ENCODE data around the gene MYO18A.
A peak's percentile ranks its signal among the peaks of the same experiment; 100 is the strongest.
"Not testable (repeated sequence)": the region's sequence is repeated elsewhere in the genome, so short reads cannot be mapped to it uniquely, and the experiment has no call there.

MYO18A gene

GRCh38 chr17:29180034-29180787 lies at the start of gene MYO18A:
MYO18A (minus strand) TSS chr17:29180398; CDS start chr17:29166940, 13,458 bp downstream.
- H3K4me3 ChIP-seq (ENCODE audit: low read depth, low read length), result peak within 1 kb of the TSS; percentile 68
- peak; percentile 77 for DNase-seq (ENCODE audit: low read depth)
- TF ChIP-seq CTCF (conservative IDR thresholded peaks at IDR 0.05; ENCODE audit: low read depth, low read length), result peak; percentile 65

- no peak for DNase-seq (ENCODE audit: low read depth)
- H3K4me3 ChIP-seq (ENCODE audit: low read depth, low read length), result no peak overlapping the region
- no peak for TF ChIP-seq CTCF (conservative IDR thresholded peaks at IDR 0.05; ENCODE audit: low read depth, low read length)
These were observed 45.2 kb upstream of the MYO18A start for GRCh38 chr17:29225396-29225795.

- not testable (repeated sequence) for DNase-seq (ENCODE audit: low read depth); H3K4me3 ChIP-seq (ENCODE audit: low read depth, low read length)
These were observed 41.1 kb upstream of the MYO18A start for GRCh38 chr17:29221338-29221737.

- TF ChIP-seq CTCF (conservative IDR thresholded peaks at IDR 0.05; ENCODE audit: low read depth, low read length), result peak; percentile 97
- H3K4me3 ChIP-seq (ENCODE audit: low read depth, low read length), result no peak overlapping the region
- peak; percentile 89 for DNase-seq (ENCODE audit: low read depth)
These were observed 39.3 kb upstream of the MYO18A start for GRCh38 chr17:29219378-29220047.

GRCh38 chr17:29216856-29217255 lies 36.7 kb upstream of the MYO18A start:
- no peak overlapping the region for H3K4me3 ChIP-seq (ENCODE audit: low read depth, low read length)
- no peak for TF ChIP-seq CTCF (conservative IDR thresholded peaks at IDR 0.05; ENCODE audit: low read depth, low read length)
- no peak for DNase-seq (ENCODE audit: low read depth)

GRCh38 chr17:29216181-29216580 lies 36.0 kb upstream of the MYO18A start:
- no peak overlapping the region for H3K4me3 ChIP-seq (ENCODE audit: low read depth, low read length)
- no peak for DNase-seq (ENCODE audit: low read depth)
- TF ChIP-seq CTCF (conservative IDR thresholded peaks at IDR 0.05; ENCODE audit: low read depth, low read length), result no peak

- no peak for TF ChIP-seq CTCF (conservative IDR thresholded peaks at IDR 0.05; ENCODE audit: low read depth, low read length)
- no peak overlapping the region for H3K4me3 ChIP-seq (ENCODE audit: low read depth, low read length)
- peak; percentile 74 for DNase-seq (ENCODE audit: low read depth)
These were observed 35.5 kb upstream of the MYO18A start for GRCh38 chr17:29215717-29216116.

Measured in choroid plexus epithelial cell (primary cell).